Measurements from ENCODE around the gene STK32C.
"Not testable (repeated sequence)": the region's sequence is repeated elsewhere in the genome, so short reads cannot be mapped to it uniquely, and the experiment has no call there.

STK32C gene

GRCh38 chr10:132227851-132228390 lies 79.8 kb downstream of the STK32C start:
- no peak for DNase-seq

GRCh38 chr10:132226586-132227405 lies 81.0 kb downstream of the STK32C start:
- no peak for DNase-seq

DNA sequence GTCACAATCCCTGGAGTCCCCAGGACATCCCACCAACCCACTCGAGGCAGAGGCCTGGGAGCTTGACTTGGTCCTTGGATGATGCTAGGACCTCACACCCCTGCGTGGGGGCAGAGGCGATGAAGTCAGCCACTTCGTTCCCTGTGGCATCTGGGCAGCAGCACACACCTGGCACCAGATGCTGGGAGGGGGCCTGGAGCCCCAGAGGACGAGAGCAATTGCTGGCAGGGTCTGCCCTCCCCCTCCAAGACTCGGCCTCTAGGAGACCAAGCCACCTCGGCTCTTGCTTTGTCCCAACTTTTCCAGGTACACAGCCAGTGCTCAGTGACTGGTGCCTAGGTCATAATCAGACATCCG lies 81.9 kb downstream of the STK32C start:
- DNase-seq: no peak

DNA sequence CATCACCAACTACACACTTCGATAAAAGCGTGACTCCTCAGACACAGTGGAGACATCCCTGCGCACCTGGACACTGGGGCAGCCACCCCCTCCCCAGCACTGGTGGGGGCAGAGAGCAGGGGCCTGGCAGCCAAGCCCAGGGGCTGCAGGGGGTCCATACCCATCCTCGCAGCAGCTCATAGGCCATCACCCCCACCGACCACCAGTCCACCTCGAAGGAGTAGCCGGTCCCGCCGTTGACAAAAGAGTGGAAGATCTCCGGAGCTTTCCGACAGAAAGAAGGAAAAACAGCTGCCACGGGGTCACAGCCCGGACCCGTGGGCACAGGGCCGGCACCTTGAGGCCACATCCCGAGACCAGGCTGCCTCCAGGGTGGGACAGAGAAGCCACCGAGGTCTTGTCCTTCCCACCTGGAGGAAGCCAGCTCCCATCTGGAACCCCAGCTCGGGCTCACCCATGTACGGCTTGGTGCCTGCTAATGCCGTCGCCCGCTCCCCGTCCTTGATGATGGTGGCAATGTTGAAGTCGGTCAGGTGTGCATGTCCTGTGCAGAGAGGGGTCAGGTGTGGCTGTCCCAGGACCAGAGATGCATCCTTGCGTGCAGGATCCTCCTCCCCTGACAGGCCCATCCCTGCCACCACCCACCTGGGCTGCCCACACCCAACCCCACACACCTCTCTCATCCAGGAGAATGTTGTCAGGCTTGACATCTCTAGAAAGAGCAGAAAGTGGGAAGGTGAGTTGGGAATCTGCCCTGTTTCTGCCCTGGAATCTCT lies 82.5 kb downstream of the STK32C start:
- DNase-seq: no peak

DNA sequence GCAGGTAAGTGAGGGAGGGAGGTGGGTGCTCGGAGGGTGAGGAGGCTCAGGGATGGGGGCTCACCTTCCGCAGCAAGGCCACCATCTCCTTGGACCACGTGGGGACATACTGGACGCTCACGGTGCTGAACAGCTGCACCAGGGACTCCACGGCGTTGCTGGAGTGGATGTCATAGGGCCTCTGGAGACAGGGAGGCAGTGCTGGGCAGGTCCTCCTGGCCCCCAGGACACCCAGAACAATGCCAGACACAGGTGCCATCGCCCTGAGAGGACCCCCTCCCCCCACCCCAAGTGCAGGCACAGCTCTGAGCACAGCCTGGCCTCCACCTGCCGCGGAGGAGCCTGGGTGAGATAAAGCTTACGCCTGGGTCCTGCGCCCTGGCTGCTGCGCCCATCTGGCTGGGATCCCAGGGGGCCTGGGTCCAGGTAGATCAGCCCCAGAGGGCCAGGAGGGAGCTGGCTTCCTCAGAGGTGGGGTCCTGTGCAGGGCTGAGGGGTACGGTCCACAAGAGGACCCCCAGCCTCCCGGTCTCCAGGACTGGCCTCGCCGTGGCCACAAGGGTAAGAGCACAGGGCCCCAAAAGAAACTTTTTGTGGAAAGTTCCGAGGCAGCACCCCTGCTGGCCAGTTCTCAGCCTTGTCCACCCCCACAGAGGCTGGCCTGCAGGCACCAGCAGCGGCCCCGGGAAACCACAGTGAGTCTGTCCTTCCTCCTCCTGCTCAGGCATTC lies 83.2 kb downstream of the STK32C start:
- DNase-seq: no peak

- no peak for DNase-seq
Measured at GRCh38 chr10:132223611-132224342, 84.0 kb downstream of the STK32C start.

DNA sequence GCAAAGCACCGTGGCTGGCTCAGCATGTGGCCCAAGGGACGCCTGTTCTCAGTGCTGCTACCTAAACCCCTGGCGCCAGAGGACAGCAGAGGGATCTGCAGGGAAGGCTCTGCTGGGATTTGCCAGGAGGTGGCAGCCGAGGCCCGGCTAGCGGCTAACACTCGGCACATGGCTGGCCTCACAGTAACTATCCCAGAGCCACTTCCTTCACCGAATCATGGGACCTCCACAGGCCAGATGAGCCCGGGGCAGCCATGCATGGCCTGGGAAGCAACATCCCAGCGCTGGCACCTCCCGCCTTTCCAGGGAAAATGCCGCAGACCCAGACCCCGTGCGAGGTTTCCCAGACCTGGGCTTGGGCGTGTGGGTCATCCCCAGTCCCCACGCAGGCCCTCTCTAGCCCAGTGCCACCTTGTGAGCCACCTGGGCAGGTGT lies 84.6 kb downstream of the STK32C start:
- DNase-seq: peak; percentile 49

- DNase-seq: no peak
Measured at GRCh38 chr10:132222726-132223125, 85.0 kb downstream of the STK32C start.

- DNase-seq: not testable (repeated sequence)
Measured at GRCh38 chr10:132220996-132221395, 86.8 kb downstream of the STK32C start.

DNA sequence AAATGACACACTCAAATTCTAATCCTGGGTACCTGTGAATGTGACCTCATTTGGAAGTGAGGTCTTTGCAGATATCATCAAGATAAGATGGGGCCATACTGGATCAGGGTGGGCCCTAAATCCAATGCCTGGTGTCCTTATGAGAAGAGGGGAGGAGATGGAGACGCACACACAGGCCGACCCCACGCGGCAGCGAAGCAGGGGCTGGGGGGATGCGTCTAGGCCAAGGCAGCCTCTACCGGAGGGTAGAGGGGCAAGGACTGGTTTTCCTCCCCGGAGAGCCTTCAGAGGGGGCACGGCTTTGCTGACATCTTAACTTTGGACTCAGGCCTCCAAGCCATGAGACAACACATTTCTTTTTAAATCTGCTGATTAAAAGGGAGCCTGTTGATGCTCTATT lies 87.7 kb downstream of the STK32C start:
- DNase-seq: no peak

GRCh38 chr10:132219486-132219885 lies 88.3 kb downstream of the STK32C start:
- DNase-seq: no peak

- not testable (repeated sequence) for DNase-seq
Measured at GRCh38 chr10:132216441-132216840, 91.3 kb downstream of the STK32C start.

DNA sequence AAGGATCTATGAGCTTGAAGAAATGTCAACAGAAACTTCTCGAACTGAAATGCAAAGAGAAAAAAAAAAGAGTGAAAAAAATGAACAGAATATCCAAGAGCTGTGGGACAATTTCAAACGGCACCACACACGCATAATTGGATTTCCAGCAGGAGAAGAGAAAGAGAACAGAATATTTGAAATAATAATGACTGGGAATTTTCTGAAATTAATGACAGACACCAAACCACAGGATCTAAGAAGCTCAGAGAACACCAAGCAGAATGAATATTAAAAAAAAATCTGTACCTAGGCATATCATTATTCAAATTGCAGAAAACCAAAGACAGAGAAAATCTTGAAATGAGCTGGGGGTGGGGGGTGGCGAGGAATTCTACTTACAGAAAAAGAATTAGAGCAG lies 93.8 kb downstream of the STK32C start:
- no peak for DNase-seq

DNA sequence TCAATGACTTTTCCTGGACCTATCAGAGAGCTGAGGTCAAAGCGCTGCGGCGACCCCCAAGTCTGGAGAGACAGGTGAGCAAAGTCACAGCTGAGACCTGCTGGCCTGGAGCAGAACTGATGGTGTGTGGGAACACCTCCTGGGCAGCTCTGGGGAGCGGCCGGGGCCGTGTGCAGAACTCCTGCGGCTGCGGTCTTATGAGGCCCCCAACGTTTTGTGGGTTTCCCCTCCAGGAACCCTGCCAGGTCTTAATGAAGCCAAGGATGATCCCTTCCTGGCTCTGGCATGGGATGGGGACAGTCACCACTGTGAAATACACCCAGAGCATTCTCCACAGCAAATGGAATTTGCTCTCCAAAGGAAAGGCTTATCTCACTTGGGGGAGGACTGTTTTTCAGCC lies 94.9 kb downstream of the STK32C start:
- no peak for DNase-seq

- no peak for DNase-seq
Measured at GRCh38 chr10:132211246-132211645, 96.5 kb downstream of the STK32C start.

GRCh38 chr10:132210766-132211165 lies 97.0 kb downstream of the STK32C start:
- DNase-seq: no peak

GRCh38 chr10:132209978-132210530 lies 97.7 kb downstream of the STK32C start:
- DNase-seq: no peak

- DNase-seq: no peak
Measured at GRCh38 chr10:132209130-132209529, 98.6 kb downstream of the STK32C start.

DNA sequence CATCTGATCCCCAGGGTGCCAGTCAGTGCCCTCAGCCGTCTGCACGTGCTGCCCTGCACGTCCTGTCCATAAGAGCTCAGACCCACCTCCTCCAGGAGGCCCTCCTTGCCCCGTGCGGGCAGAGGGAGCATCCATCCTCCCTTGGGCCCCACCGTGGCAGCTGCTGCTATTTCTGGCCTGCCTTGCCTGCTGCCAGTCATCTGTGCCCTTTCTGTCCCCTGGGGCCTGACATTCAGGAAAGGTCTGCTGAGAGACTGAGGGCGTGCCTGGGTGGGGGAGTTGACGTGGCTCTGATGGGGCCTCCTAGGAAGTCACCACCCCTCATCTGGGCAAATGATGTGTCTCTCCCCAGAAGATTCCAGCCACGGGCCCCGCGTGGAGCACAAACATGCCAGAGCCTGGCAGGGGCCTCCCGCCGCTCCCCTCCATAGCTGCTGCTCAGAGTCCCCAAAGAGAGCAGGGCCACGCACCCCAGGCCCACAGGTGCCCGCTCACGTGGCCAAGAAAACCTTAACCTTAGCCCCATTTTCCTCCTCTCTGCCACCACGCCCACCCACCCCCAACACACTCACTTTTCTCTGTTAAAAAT lies 99.2 kb downstream of the STK32C start:
- no peak for DNase-seq

GRCh38 chr10:132207536-132208461 lies 100.0 kb downstream of the STK32C start:
- no peak for DNase-seq
